Stimulated activated CD8-positive, alpha-beta memory T cell treated with anti-CD3 and anti-CD28 coated beads, Interleukin-15, amount 100 ng/mL, for 4 hours (primary cell): Measurements from ENCODE around the gene CENPQ.

ENCODE experiments used
- DNase-seq, 2 donors: peaks; one replicate each; pipeline ENCODE4 v3.0.0-alpha.2; 2020; ENCODE audit warnings: low read depth in 2 of 2

CENPQ gene

GRCh38 chr6:49541210-49541724 is 78.1 kb downstream of the CENPQ start:
- no peak for DNase-seq

GRCh38 chr6:49541936-49542335 is 78.8 kb downstream of the CENPQ start:
- DNase-seq = no peak
